Fibroblast of lung (primary cell): ENCODE measurements around the gene METTL16. TPM values are rescaled to one million over a fixed set of nuclear protein-coding genes. Genes with fewer than 3 reads are reported as not detected.

Experiments
- DNase-seq, 2 donors: peaks; one replicate each; pipeline versions ENCODE4 v3.0.0 to v3.0.0-alpha.2; 2010; ENCODE audit warnings: low read depth in 2 of 2
- H2AFZ ChIP-seq: 2 replicates; pipeline ENCODE4 v1.5.1; 2012; ENCODE audit warnings: low read length, control low read depth, inconsistent platforms
- H3K27ac ChIP-seq: 2 replicates; pipeline ENCODE4 v1.5.1; 2011; ENCODE audit warnings: low read length, control low read depth; ENCODE audit not compliant: insufficient read depth
- H3K27me3 ChIP-seq: 2 replicates; pipeline ENCODE4 v1.5.1; 2011; ENCODE audit warnings: mild to moderate bottlenecking, low read length; ENCODE audit not compliant: control insufficient read depth, insufficient read depth
- H3K36me3 ChIP-seq: 2 replicates; pipeline ENCODE4 v1.5.1; 2011; ENCODE audit warnings: low read length; ENCODE audit not compliant: control insufficient read depth, insufficient read depth
- H3K4me1 ChIP-seq: 2 replicates; pipeline ENCODE4 v1.5.1; 2011; ENCODE audit warnings: low read length; ENCODE audit not compliant: control insufficient read depth, insufficient read depth; ENCODE audit errors: extremely low read depth
- H3K4me2 ChIP-seq: 2 replicates; pipeline ENCODE4 v1.5.1; 2011; ENCODE audit warnings: low read length, control low read depth; ENCODE audit not compliant: insufficient read depth; ENCODE audit errors: extremely low read depth
- H3K4me3 ChIP-seq, 4 experiments: fragments of 200-600 bp in 1 of 4; sonication (generic) in 1 of 4; replicated peaks in 1 of 4; 2 replicates each; pipeline ENCODE4 v1.5.1; 2011 to 2016; ENCODE audit warnings: low read length in 4 of 4, low read depth in 3 of 4, mild to moderate bottlenecking in 3 of 4, control low read depth in 2 of 4, inconsistent platforms in 1 of 4, mixed read lengths in 1 of 4; ENCODE audit not compliant: insufficient read depth in 1 of 4; ENCODE audit errors: control extremely low read depth in 1 of 4
- H3K79me2 ChIP-seq: 2 replicates; pipeline ENCODE4 v1.5.1; 2012; ENCODE audit warnings: mild to moderate bottlenecking, low read length, inconsistent platforms; ENCODE audit not compliant: control insufficient read depth, insufficient read depth
- H3K9ac ChIP-seq: 2 replicates; pipeline ENCODE4 v1.5.1; 2011; ENCODE audit warnings: mild to moderate bottlenecking, low read length, control low read depth; ENCODE audit not compliant: insufficient read depth
- H3K9me3 ChIP-seq: 2 replicates; pipeline ENCODE4 v1.5.1; 2012; ENCODE audit warnings: low read depth, low read length; ENCODE audit not compliant: control insufficient read depth, insufficient read depth
- H4K20me1 ChIP-seq: 2 replicates; pipeline ENCODE4 v1.5.1; 2011; ENCODE audit warnings: low read length; ENCODE audit not compliant: control insufficient read depth, insufficient read depth; ENCODE audit errors: extremely low read depth
- EZH2 ChIP-seq: IDR thresholded peaks from 2 replicates; pipeline ENCODE4 v1.5.1; 2012; ENCODE audit warnings: low read length, control low read depth, mild to moderate bottlenecking; ENCODE audit errors: missing control alignments
- polyA plus RNA-seq, 2 donors: library from polyadenylated mRNA; depleted of rRNA in 1 of 2; stranded (reverse) in 1 of 2; unstranded in 1 of 2; fragments of >200 nt; gene quantifications; 2 replicates each; pipeline ENCODE4 v1.2.1, GENCODE V29; 2011 to 2012; ENCODE audit warnings: missing spikeins in 1 of 2
- total RNA-seq: library from RNA; depleted of rRNA; stranded (reverse); fragments of >200 nt; gene quantifications from 2 replicates; pipeline ENCODE4 v1.2.1, GENCODE V29; 2014
- TF ChIP-seq, protein P1 (sequence below), 2 donors: IDR thresholded peaks in 1 of 2; conservative IDR thresholded peaks in 1 of 2; 1 replicate in 1 of 2; 2 replicates in 1 of 2; pipeline ENCODE4 v1.5.1; 2011 to 2012; ENCODE audit warnings: low read length in 2 of 2, control low read depth in 1 of 2, inconsistent platforms in 1 of 2, low read depth in 1 of 2, mild to moderate bottlenecking in 1 of 2

The METTL16 gene
- total and polyA plus RNA-seq, 2 donors (not counting 1 experiment from before 2014, with no cell fraction given), result 12.2 to 13.4 TPM

- Histone ChIP-seq H3K4me2 (no peak overlapping the region), H3K27ac (no peak overlapping the region), H3K79me2 (no peaks in the 10 kb centered on the region), H4K20me1 (no peaks in the 10 kb centered on the region), H3K9ac (no peak overlapping the region), H3K36me3 (peaks cover 4% of the 10 kb centered on the region), H3K9me3 (no peaks in the 10 kb centered on the region), H3K4me3 (no peak overlapping the region), H3K4me1 (peaks cover 18% of the 10 kb centered on the region), H3K27me3 (no peaks in the 10 kb centered on the region), H2AFZ (no peak overlapping the region)
- no peak for DNase-seq
- no peak for TF ChIP-seq EZH2
- TF ChIP-seq, protein P1, sequence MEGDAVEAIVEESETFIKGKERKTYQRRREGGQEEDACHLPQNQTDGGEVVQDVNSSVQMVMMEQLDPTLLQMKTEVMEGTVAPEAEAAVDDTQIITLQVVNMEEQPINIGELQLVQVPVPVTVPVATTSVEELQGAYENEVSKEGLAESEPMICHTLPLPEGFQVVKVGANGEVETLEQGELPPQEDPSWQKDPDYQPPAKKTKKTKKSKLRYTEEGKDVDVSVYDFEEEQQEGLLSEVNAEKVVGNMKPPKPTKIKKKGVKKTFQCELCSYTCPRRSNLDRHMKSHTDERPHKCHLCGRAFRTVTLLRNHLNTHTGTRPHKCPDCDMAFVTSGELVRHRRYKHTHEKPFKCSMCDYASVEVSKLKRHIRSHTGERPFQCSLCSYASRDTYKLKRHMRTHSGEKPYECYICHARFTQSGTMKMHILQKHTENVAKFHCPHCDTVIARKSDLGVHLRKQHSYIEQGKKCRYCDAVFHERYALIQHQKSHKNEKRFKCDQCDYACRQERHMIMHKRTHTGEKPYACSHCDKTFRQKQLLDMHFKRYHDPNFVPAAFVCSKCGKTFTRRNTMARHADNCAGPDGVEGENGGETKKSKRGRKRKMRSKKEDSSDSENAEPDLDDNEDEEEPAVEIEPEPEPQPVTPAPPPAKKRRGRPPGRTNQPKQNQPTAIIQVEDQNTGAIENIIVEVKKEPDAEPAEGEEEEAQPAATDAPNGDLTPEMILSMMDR (conservative IDR thresholded peaks at IDR 0.05 in 1 of 2, IDR thresholded peaks at IDR 0.05 in 1 of 2; ENCODE audit: low read depth in 1 of 2, low read length in 2 of 2), result no peak
Measured at GRCh38 chr17:2410951-2411350, 100.7 kb downstream of the METTL16 start.

DNA sequence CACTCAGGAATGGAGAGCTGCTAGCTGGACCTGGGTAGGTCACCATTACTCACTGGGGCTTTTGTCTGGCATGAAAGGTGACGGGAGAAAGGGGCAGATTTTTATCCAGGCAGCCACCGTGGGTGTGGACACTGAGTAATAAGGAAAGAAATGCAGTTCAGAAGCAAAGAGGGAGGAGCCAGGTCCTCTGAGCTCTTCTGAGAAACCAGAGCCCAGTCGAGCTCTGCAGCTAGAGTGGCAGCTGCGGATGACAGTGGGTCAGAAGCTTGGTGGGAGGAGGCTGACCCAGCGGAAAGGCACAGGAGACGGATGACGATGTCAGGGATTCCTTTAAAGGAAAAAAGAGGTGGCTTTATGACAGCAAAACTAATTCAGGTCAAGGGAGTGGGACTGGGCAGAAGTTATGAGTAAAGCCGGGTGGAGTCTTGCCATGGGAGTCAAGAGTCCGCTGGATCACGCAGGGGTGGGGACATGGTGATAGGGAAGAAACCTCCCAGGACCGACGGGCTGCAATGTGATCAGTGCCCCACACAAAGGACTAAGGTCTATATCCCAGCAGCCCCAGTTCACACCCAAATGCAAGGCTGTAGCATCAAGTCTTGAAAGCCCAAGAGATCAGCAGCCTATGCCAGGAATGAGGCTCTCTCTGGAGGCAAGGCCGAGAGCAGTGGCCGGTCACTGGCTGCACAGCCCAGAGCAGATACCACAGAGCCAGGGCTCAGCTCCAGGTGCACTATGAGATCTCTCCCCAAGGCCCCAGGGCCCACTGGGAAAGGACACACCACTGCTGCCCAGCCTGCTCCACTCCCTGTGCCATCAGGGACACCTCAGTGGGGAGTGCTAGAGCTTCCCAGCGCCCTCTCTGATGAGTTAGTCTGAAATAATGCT lies 104.5 kb downstream of the METTL16 start:
- Histone ChIP-seq H3K79me2 (no peaks in the 10 kb centered on the region), H3K4me2 (peak overlapping the region; percentile 52), H3K9ac (peak overlapping the region; percentile 1), H3K4me1 (peaks cover 39% of the 10 kb centered on the region), H3K9me3 (no peaks in the 10 kb centered on the region), H2AFZ (no peak overlapping the region), H4K20me1 (no peaks in the 10 kb centered on the region), H3K4me3 (no peak overlapping the region), H3K36me3 (no peaks in the 10 kb centered on the region), H3K27me3 (no peaks in the 10 kb centered on the region), H3K27ac (peak overlapping the region; percentile 90)
- TF ChIP-seq EZH2, result no peak
- TF ChIP-seq, protein P1 (conservative IDR thresholded peaks at IDR 0.05 in 1 of 2, IDR thresholded peaks at IDR 0.05 in 1 of 2; ENCODE audit: low read depth in 1 of 2, low read length in 2 of 2), result no peak
- peak; percentile 92 to 93 for DNase-seq

DNA sequence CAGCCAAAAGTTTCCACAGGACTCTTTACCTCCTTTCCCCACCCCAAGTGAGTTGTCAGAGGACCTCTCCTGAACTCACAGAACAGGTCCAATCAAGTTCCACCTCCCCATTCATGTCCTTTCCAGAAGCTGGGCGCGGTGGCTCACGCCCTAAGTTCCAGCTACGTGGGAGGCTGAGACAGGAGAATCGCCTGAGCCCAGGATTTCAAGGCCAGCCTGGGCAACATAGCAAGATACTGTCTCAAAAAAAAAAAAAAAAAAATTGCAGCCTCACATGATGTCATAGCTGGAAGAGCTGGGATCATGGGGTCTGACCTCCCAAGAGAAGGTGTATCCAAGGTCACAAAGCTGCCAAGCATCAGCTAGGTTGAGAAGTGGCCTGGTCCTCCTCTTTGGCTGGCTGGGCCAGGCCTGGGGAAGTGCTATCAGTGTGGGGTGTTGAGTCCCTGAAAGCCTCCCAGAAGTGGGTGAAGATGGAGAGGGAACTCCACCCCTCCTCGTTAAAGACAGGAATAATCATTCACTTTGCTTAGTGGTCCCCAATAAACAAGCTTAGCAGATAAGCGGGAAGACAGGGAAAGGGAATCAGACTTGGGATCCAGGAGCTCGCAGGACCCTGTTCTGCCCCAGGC lies 105.3 kb downstream of the METTL16 start:
- Histone ChIP-seq H2AFZ (no peak overlapping the region), H3K9me3 (no peaks in the 10 kb centered on the region), H3K79me2 (no peaks in the 10 kb centered on the region), H3K4me3 (no peak overlapping the region), H3K27me3 (no peaks in the 10 kb centered on the region), H3K4me1 (peaks cover 39% of the 10 kb centered on the region), H3K4me2 (peak overlapping the region; percentile 52), H3K9ac (peak overlapping the region; percentile 32), H3K27ac (peak overlapping the region; percentile 90), H4K20me1 (no peaks in the 10 kb centered on the region), H3K36me3 (no peaks in the 10 kb centered on the region)
- DNase-seq, result no peak
- no peak for TF ChIP-seq EZH2
- TF ChIP-seq, protein P1 (conservative IDR thresholded peaks at IDR 0.05 in 1 of 2, IDR thresholded peaks at IDR 0.05 in 1 of 2; ENCODE audit: low read depth in 1 of 2, low read length in 2 of 2), result no peak
